ENCODE results near the gene EFNA1.
"Not testable (repeated sequence)": the region's sequence is repeated elsewhere in the genome, so short reads cannot be mapped to it uniquely, and the experiment has no call there.

EFNA1 gene

DNA sequence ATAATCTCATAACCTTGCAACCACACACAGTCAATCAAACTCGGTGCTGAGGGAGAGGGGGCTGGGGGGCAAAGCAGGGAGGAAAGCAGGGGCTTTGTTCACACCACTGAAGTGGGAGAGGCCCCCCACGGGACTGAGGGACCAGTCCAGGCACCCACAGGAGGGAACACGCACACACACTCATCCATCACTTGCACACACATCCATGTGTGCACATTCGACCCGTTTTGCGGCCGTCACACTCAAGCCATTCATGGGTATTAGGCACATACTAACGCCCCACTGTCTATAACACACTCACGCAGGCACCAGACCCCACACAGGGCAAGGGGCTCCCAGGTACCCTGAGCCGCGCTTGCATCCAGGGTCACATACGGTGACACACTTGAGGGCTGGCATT, 35.0 kb upstream of the EFNA1 start:
- no peak for DNase-seq

- no peak for DNase-seq
Measured at GRCh38 chr1:155093911-155094621, 33.6 kb upstream of the EFNA1 start.

GRCh38 chr1:155094622-155094948, 33.1 kb upstream of the EFNA1 start:
- no peak for DNase-seq

- no peak for DNase-seq
Measured at GRCh38 chr1:155099331-155099730, 28.3 kb upstream of the EFNA1 start.

DNA sequence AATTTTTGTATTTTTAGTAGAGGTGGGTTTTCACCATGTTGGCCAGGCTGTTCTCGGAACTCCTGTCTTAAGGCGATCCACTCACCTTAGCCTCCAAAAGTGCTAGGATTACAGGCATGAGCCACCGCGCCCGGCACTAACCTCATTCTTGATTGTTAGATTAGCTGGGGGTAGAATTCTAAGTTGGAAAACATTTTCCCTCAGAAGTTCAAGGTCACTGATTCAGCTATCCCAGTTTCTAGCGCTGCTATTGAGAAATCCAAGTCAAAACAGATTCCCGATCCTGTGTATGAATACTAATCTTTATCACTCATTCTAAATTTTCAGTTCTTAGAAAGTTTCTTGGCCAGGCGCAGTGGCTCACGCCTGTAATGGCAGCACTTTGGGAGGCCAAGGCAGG, 24.4 kb upstream of the EFNA1 start:
- DNase-seq = no peak

DNA sequence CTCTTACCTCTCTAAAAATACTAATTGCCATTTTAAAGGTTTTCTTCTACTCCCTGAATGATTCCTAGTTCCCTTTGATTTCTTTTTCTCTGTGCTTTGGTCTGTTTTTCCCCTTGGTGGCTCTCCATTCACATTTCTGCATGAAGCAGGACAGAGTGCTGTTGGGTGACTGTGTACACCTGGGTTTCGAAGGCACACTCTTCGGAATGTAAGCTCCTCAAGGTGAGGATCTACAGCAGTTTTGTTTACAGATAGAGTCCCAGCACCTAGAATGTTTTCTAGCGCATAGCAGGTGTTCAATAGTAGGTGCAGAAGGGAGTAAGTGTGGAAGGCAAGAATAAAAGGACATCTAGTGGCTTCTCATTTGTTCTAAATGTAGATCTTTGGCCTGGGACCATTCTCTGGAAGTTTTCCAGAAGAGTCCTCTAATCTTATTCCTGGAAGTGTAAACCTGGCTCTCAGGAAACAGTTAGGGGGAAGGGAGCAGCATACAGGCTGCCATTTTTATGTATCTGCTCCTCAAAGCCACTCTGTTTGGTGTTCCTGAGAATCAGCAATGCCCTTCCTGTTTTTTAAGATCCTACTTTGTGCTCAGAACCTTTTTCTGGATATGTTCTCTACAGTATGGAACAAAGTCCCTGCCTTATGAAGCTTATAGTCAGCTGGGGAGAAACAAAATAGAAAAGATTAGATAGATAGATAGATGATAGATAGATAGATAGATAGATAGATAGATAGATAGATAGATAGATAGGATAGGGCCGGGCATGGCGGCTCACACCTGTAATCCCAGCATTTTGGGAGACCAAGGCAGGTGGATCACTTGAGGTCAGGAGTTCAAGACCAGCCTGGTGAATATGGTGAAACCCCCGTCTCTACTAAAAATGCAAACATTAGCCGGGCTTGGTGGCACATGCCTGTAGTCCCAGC, 22.8 kb upstream of the EFNA1 start:
- no peak for DNase-seq

GRCh38 chr1:155105604-155106011, 22.1 kb upstream of the EFNA1 start:
- DNase-seq = no peak

DNA sequence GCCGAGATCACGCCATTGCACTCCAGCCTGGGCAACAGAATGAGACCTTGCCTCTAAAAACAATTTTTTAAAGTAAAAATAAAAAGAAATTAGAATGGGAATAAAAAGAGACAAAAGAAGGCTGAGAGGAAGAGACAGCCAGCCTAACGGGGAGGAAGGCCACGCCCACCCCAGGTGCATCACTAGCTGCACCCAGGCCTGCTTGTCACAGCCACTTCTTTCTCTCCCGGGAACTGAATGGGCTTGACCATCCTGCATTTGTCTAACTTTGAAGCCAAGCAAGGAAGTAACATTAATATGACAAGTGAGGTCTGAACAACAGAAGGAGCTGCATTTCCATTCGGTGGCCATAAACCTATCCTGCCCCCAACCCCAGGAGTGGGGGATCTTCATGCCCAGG, 20.8 kb upstream of the EFNA1 start:
- DNase-seq = no peak

GRCh38 chr1:155107309-155108264, 20.1 kb upstream of the EFNA1 start:
- no peak for DNase-seq

- no peak for DNase-seq
Measured at GRCh38 chr1:155108296-155108695, 19.4 kb upstream of the EFNA1 start.

DNA sequence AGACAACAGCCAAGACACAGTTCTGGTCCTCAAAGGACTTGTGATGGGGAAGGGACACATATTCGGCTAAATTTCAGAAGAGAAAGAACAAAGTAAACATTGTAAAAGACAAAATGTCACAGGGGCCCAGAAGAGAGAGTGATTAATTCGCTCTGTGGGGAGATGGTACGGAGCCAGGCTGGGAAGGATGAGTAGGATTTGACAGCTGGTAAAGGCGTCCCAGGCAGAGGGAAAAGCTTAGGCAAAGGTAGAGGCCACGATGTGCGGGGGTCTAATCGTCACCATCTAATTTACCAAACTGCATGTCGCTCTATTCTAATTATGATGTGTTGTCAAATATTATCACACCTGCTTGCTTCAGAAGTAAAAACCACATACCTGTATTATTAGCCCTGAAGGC, 17.3 kb upstream of the EFNA1 start:
- no peak for DNase-seq

GRCh38 chr1:155110826-155111225, 16.9 kb upstream of the EFNA1 start:
- no peak for DNase-seq

GRCh38 chr1:155113450-155113980, 14.2 kb upstream of the EFNA1 start:
- no peak for DNase-seq

DNA sequence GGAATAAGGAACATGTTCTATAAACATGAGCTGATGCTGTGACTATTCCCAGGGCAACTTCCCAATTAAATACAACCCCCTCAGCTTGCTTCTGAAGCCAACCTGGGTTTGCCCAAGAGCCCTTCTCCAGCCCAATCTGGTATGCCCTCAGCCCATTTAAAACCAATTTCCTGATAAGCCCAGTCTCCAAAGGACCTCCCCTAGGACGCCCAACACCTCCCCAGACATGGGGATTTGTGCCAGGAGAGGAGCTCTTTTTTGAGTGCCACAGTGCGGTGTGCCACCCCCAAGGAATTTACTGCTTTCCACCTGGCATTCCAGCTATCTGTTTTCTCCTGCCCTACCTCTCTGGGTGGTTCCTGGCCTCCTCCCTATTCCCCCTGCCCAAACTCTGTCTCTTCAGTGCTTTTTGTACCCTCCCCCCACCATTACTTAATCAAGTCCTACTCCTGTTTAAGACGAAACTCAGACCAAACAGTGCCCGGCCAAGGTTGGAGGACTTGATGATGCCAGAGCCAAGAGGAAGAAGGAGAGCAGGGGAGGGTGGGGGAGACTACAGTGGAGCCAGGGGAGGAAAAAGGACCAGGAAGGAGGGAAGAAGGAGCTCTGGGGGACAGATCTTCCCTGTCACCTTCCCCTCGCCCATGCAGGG, 11.4 kb upstream of the EFNA1 start:
- DNase-seq = no peak

- no peak for DNase-seq
Measured at GRCh38 chr1:155117610-155118009, 10.1 kb upstream of the EFNA1 start.

- not testable (repeated sequence) for DNase-seq
Measured at GRCh38 chr1:155118090-155118489, 9.6 kb upstream of the EFNA1 start.

- no peak for DNase-seq
Measured at GRCh38 chr1:155120253-155120652, 7.4 kb upstream of the EFNA1 start.

- no peak for DNase-seq
Measured at GRCh38 chr1:155121249-155121648, 6.4 kb upstream of the EFNA1 start.

- no peak for DNase-seq
Measured at GRCh38 chr1:155122308-155122707, 5.4 kb upstream of the EFNA1 start.

GRCh38 chr1:155123801-155124200, 3.9 kb upstream of the EFNA1 start:
- no peak for DNase-seq

GRCh38 chr1:155124503-155125463, 2.9 kb upstream of the EFNA1 start:
- no peak for DNase-seq
